ENCODE measurements around the gene ANKRD34B.
"Not testable (repeated sequence)": the region's sequence is repeated elsewhere in the genome, so short reads cannot be mapped to it uniquely, and the experiment has no call there.

The ANKRD34B gene

GRCh38 chr5:80569961-80570786 lies at the start of gene ANKRD34B:
Gene ANKRD34B (minus strand): TSS chr5:80570280. CDS start chr5:80560019, 10,261 bp downstream.
- DNase-seq (ENCODE audit: low read depth in 1 of 2, low spot score in 1 of 2): no peak

DNA sequence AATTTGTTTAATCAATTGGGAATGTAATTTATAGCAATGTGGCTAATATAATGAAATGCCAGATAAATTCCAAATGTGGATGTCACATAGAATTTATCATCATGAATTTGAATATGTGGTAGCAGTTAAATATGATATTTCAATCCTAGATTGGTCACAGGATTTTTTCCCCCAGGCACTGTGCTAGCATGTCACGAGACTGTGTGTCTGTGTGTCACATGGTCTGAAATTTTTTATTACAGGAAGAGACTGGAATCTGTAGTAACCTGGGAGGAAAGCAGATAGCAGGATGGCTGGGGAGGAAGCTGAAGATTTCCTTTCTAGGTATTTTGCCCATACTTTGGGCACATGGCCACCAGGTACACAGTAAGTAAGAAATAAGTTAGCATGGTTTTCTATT lies 49.0 kb upstream of the ANKRD34B start:
- no peak for DNase-seq (ENCODE audit: low read depth in 1 of 2, low spot score in 1 of 2)

DNA sequence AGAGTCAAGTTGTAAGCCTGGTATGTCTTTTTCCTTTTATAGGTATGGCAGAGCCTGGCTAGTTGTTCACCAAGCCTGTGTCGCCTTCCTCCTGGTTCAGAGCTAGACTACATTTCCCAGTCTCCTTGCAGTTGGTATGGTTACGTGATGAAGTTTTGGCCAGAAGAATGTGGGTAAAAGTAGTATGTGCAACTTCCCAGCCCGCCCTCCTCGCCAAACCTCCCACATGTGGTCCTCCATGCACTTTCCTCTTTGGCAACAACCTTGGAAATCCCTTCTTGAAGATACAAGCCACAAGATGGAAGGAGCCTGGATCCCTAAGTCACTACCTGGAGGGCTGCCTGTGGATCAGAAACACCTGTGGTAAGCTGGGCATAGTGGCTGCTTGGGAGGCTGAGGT lies 48.4 kb upstream of the ANKRD34B start:
- DNase-seq (ENCODE audit: low read depth in 1 of 2, low spot score in 1 of 2): no peak

GRCh38 chr5:80615266-80615914 lies 45.3 kb upstream of the ANKRD34B start:
- no peak for DNase-seq (ENCODE audit: low read depth in 1 of 2, low spot score in 1 of 2)

GRCh38 chr5:80609692-80610091 lies 39.6 kb upstream of the ANKRD34B start:
- DNase-seq (ENCODE audit: low read depth in 1 of 2, low spot score in 1 of 2): no peak

DNA sequence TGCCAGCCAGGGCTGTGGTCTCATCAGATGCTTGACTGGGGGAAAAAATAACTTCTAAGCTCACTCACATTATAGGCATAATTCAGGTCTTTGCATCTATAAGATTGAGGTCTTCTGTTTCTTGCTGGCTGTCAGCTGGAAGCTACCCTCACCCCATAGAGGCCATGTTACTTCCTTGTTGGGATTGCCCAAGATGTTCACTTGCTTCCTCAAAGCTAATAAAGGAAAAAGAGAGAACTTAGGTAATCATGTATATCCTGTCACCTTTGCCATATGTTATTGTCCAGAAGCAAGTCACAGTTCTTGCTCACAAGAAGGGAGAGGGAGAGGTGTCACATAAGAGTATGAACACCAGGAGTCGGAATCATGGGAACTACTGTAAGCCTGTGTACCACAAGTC lies 38.7 kb upstream of the ANKRD34B start:
- DNase-seq (ENCODE audit: low read depth in 1 of 2, low spot score in 1 of 2): no peak

DNA sequence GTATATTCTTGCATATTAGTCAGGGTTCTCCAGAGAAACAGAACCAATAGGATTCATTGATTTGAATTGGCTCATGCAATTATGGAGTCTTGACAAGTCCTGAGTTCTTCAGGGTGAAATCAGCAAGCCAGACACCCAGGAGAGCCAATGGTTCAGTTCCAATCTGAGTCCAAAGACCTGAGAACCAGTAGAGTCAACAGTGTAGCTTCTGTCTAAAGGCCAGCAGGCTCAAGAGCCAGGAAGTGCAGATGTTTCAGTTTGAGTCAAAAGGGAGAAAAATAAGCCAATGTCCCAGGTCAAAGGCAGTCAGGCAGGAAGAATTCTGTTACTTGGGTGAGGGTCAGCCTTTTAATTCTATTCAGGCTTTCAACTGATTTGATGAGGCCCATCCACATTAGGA lies 37.8 kb upstream of the ANKRD34B start:
- DNase-seq (ENCODE audit: low read depth in 1 of 2, low spot score in 1 of 2): no peak

- no peak for DNase-seq (ENCODE audit: low read depth in 1 of 2, low spot score in 1 of 2)
Observed at GRCh38 chr5:80607343-80607742, 37.3 kb upstream of the ANKRD34B start.

DNA sequence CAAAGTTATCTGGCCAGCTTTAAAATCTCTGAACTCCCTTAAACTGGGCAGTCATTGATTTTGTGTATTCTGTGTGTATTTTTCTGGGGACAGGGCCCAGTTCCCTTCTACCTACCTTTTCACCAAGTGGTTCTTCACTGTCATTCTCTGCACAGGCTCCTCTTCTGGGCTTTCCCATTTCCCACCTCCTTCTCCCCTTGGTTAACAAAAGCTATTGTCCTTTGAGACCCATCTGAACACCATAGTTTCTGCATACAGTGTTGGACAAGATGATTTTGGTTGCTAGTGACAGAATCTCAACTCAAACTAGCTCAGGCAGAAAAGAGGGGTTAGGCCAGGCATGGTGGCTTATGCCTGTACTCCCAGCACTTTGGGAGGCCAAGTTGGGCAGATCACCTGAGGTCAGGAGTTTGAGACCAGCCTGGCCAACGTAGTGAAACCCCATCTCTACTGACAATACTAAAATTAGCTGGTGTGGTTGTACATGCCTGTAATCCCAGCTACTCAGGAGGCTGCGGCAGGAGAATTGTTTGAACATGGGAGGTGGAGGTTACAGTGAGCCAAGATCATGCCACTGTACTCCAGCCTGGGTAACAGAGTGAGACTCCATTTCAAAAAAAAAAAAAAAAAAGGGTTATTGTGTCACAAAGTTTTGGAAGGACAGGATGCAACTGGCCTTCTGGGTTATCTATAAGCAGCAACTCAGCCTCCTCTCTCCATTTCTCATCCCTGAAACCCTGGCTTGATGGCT lies 31.0 kb upstream of the ANKRD34B start:
- no peak for DNase-seq (ENCODE audit: low read depth in 1 of 2, low spot score in 1 of 2)

DNA sequence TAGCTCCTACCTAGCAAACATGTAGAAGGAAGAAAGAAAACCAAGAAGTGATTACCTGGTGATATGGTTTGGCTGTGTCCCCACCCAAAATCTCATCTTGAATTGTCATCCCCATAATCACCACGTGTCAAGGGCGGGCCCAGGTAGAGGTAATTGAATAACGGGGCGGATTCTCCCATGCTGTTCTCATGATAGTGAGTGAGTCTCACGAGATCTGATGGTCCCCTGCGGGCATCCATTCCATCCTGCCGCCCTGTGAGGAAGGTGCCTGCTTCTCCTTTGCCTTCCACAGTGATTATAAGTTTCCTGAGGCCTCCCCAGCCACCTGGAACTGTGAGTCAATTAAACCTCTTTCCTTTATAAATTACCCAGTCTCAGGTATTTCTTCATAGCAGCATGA lies 27.4 kb upstream of the ANKRD34B start:
- no peak for DNase-seq (ENCODE audit: low read depth in 1 of 2, low spot score in 1 of 2)

DNA sequence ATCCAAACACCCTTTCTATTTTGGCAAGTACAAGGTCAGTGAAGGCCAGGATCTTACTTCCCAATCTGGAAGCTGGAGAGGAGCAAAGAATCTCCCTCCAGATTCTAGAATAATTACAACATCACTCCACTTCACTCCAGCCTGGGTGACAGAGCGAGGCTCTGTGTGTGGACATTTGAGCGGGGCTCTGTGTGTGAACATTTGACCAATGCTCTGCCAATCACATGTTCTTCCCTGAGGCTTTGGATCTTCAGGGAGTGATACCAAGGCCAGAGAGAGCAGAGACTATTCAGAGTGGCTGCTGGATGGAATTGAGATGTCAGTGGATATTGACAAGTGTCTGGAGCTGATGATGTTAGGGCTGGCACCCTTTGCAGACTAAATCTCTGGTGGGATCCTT lies 24.7 kb upstream of the ANKRD34B start:
- no peak for DNase-seq (ENCODE audit: low read depth in 1 of 2, low spot score in 1 of 2)

DNA sequence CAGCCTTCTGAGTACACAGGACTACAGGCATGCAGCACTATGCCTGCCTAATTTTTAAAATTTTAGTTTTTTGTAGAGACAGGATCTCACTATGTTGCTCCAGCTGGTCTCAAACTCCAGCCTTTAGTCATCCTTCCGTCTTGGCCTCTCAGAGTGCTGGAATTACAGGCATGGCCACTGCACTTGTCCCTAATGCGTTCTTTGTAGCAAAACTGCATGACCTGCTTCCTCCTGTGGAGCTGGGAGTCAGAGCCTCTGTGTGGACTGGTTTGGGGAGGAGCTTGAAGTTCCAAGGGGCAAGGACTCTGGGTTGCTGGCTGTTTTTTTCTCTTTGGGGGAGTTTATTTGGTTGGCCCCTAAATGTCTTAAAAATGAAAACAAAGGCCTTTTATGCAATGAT lies 22.7 kb upstream of the ANKRD34B start:
- no peak for DNase-seq (ENCODE audit: low read depth in 1 of 2, low spot score in 1 of 2)

DNA sequence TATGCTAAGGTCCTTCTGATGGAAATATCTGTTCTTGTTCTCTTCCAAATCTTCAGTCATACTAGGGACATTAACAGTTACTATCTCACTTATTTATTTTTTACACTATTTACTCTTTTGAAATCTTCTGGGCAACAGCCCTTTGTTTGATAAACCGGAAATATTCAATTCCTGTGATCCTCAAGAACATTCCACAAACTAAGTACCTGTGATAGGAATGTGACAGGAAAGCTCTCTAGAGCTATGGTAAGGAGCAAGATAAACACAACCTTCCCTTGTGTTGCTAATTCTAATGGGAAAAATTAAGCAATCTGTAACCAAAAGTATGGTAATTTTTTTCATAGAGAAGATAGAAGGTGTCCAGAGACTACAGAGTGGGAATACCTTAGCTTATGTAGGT lies 22.0 kb upstream of the ANKRD34B start:
- no peak for DNase-seq (ENCODE audit: low read depth in 1 of 2, low spot score in 1 of 2)

- DNase-seq (ENCODE audit: low read depth in 1 of 2, low spot score in 1 of 2): no peak
Observed at GRCh38 chr5:80591352-80591751, 21.3 kb upstream of the ANKRD34B start.

- no peak for DNase-seq (ENCODE audit: low read depth in 1 of 2, low spot score in 1 of 2)
Observed at GRCh38 chr5:80590766-80591165, 20.7 kb upstream of the ANKRD34B start.

DNA sequence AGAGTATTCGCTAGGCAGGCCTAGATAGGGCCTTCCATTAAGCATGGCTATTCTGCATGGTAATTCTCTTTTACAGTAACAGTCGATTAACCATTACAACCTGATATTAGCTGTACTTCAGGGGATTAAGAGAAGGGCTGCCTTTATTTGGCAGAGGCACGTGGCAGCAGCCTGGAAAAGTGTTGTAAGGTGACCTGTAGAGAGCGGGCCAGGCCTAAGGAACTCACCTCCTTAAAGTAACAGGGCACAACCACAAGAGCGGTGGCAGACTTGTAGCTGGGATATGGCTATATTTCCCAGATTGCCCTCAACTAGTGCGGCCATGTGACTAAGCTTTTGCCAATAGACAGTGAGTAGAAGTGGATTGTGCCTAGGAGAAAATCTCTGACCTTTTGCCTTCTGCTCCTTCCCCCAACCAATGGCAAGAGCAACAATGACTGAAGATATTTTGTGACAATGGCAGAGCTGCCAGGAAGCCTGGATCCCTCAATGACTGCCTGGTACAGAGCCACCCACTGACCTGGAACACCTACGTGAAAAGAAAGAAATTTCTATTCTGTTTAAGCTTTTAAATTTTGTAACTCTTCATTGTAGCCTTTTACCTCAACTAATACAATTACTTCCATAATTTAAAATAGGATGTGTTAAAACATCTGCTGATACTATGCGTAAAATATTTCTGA lies 18.9 kb upstream of the ANKRD34B start:
- no peak for DNase-seq (ENCODE audit: low read depth in 1 of 2, low spot score in 1 of 2)

DNA sequence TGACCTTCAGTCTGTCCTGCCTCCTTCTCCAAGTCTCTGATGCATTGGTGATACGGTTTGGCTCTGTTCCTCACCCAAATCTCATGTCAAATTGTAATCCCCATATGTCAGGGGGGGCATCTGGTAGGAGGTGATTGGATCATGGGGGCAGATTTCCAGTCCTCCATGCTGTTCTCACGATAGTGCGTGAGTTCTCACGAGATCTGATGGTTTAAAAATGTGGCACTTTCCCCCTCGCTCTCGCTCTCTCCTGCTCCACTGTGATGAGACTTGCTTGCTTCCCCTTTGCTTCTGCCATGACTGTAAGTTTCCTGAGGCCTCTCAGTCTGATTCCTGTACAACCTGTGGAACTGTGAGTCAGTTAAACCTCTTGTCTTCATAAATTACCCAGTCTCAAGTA lies 14.7 kb upstream of the ANKRD34B start:
- no peak for DNase-seq (ENCODE audit: low read depth in 1 of 2, low spot score in 1 of 2)

DNA sequence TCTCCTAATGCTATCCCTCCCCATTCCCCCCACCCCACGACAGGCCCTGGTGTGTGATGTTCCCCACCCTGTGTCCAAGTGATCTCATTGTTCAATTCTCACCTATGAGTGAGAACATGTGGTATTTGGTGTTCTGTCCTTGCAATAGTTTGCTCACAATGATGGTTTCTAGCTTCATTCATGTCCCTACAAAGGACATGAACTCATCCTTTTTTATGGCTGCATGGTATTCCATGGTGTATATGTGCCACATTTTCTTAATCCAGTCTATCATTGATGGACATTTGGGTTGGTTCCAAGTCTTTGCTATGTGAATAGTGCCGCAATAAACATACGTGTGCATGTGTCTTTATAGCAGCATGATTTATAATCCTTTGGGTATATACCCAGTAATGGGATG lies 10.2 kb upstream of the ANKRD34B start:
- not testable (repeated sequence) for DNase-seq (ENCODE audit: low read depth in 1 of 2, low spot score in 1 of 2)

- DNase-seq (ENCODE audit: low read depth in 1 of 2, low spot score in 1 of 2): no peak
Observed at GRCh38 chr5:80579050-80579449, 9.0 kb upstream of the ANKRD34B start.

DNA sequence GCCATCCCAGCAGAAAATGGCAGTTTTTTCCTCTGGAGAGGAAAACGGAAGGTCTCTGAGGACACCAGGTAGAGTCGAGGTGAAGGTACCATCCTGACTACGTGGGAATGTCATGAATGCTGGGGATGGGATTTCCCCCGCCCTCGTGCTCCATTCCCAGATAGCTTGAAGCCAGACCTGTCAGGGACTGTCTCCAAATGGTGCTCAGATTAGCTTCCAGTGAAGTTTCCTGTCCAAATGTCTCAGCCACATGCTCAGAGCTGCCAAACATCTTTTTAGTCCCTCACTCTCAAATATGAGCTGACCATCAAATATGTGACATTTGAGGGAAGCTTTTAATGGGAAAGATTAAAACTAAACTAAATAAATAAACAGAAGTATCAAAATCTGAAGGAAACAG lies 7.6 kb upstream of the ANKRD34B start:
- DNase-seq (ENCODE audit: low read depth in 1 of 2, low spot score in 1 of 2): no peak

GRCh38 chr5:80576383-80576782 lies 6.3 kb upstream of the ANKRD34B start:
- DNase-seq (ENCODE audit: low read depth in 1 of 2, low spot score in 1 of 2): no peak
